Smooth muscle cell of the brain vasculature (primary cell): ENCODE results near the gene MGLL.
"Not testable (repeated sequence)": the region's sequence is repeated elsewhere in the genome, so short reads cannot be mapped to it uniquely, and the experiment has no call there.

ENCODE experiments used
- DNase-seq: peaks from one replicate; pipeline ENCODE4 v3.0.0-alpha.2; 2012; ENCODE audit warnings: low read depth, low spot score

The MGLL gene

DNA sequence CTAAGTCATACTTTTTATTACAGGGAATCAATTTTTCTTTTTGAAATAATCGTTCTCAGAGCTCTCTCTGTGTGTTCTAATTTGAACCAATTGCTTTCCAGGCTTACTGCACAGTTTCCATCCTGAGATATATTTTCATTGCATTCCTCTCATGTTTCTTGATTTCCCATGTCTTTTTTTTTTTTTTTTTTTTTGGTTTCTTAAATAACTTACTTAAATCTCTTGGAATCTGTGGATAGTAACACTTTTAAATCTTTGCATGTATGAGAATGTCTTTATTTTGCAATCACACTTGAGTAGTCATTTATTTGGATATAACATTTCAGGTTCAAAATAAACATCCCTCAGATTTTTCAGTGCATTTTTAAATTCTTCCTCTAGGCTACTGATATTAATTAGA is 164.1 kb downstream of the MGLL start:
- DNase-seq, result no peak

DNA sequence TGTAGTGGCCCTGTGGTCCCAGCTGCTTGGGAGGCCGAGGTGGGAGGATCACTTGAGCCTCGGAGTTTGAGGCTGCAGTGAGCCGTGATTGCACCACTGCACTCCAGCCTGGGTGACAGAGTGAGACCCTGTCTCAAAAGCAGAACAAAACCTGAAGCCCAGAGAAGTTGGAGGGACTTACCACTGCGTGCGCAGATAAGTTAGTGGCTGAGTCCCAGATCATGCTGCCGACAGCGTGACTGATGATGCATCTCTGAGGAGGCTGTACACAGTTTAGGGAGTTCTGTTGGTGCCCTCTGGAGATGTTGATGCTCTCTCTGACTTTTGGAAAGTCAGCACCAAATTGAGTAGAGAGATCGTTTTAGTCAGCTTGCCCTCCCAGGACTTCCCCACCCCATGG is 165.4 kb downstream of the MGLL start:
- DNase-seq, result no peak

DNA sequence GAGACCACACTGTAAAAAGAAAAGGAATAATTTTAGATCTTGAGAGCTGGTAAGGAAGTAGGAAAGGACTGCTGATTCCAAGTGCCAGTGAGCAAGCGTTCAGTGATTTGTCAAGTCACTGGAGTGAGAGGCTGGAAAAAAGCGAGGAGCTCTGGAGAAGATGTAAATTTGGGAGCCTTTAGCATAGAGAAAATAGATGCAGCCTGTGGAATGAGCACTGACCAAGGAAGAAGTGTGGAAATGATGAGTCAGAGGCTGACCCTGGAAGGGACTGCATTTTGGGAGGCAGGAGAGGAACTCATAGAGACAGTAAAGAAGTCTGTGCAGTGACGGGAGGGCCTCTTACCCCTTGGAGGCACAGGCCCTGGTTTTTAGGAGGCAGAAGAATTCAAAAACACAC is 166.7 kb downstream of the MGLL start:
- DNase-seq, result no peak

DNA sequence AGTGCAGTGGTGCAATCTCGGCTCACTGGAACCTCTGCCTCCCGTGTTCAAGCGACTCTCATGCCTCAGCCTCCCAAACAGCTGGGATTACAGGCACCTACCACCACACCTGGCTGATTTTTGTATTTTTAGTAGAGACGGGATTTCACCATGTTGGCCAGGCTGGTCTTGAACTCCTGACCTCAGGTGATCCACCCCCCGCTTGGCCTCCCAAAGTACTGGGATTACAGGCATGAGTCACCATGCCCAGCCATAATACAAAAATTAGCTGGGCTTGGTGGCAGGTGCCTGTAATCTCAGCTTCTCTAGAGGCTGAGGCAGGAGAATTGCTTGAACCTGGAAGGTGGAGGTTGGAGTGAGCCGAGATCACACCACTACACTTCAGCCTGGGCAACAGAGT is 167.3 kb downstream of the MGLL start:
- DNase-seq, result not testable (repeated sequence)

DNA sequence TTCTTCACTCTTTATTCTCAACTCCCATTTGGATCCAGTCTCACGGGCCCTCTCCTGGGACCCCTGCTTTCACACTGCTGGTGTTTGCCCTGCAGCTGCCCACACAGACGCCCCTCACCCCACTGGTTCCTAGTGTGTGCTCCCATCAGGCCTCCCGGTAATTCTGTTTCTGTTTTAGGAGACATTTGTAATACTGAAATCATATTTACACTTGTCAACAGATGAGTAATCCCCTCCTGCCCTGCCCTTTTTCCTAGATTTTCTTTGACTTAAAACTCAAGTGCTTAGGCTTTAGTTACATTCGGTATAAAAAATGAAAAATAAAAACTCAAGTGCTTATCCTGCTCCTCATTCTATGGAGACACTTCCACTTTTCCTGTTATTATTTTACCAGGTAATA is 167.9 kb downstream of the MGLL start:
- no peak for DNase-seq

DNA sequence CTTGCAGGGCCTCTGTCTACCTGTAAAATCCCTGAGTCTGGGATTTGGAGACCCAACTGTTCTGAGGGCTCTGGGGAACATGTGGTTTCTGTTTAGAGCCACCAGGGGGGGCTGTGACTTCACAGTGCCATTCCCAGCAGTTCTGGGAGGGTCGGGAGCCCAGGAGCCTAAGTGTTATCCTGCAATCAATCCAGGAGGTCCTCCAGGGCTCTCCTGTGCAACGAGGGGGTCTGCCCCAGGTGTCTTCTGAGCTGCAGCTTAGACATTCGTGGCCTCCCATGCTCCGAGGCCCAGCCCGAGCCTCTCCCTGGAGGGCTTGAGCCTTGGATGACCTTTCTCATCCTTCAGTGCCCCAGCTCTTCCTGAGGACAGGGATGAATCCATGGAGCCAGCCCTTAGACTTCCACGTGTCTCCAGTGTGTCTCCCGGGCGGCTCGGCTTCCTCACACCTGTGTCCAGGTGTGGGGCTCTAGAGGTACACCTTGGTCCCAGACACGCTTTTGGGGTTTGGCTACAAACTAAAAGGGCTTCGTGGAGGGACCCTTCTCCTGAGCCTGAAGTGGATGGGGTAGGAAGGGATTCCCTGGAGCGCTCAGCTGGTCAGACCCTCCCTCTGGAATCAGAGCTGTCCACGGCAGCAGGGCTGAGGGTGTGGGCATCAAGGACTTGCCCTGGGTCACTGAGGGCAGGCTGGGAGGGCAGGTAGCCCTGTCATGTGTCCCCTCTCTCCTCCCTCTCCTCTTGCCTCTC is 169.9 kb downstream of the MGLL start:
- DNase-seq, result peak; percentile 33

DNA sequence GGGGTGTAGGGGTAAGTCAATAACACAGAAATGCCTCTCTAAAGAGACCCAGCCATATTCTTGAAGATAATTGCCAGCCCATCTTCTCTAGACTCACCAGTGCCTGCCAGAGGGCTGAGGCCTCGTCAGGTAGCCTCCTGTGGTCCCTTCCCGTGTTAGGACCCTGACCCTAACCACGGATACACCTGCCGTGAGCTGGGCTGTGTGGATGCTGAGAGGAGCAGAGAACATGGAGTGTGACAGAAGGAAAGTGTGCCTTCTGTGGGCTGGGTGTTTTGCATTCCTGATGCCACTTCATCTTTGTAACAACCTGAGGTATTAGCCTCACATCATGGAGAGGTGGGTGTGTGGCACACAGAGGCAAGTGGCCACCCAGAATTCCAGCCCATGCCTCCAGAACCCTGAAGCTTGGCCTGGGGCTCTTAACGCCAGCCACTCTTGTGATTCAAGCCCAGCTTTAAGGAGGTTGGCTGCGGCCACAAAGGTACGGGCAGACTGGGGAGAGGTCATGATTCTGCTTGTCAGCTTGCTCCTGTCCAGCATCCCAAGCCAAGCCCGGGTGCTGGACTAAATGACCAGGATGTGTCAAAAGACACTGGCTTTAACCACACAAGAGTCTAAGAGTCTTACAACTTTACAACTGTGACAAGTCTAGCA is 170.7 kb downstream of the MGLL start:
- no peak for DNase-seq

DNA sequence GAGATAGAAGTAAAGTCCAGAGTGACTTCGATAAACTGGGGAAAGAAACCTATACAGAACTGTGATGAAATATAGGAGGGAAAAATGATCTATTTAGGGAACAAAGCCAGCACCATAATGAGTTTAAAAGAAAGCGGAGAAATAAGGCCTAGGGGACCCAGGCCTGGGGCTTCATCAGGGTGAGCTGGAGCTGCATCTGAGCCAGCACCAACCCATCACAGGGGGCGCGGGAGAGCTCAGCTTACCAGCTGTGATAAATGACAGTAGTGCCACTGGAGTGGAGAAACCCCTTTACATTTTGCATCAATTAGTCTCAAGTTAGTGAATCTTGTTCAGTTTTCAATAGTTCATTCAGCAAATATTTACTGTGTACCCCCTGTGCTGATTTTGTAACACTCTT is 172.1 kb downstream of the MGLL start:
- DNase-seq, result no peak

DNA sequence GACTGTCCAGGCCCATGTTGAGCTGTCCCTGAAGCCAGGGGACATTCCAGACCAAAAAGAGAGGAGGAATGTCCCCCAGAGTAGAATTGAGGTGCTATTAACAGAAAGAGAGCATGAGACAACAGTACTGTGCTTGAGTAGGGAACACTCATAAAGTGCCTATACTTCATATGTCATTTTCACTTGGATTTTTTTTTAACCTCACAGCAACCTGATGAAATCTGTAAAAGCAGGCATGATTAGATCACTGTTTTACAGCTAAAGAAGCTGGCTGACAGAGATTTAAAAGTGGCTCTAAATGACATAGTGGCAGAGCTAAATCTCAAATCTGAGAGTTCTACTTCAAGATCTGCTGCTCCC is 174.5 kb downstream of the MGLL start:
- no peak for DNase-seq

DNA sequence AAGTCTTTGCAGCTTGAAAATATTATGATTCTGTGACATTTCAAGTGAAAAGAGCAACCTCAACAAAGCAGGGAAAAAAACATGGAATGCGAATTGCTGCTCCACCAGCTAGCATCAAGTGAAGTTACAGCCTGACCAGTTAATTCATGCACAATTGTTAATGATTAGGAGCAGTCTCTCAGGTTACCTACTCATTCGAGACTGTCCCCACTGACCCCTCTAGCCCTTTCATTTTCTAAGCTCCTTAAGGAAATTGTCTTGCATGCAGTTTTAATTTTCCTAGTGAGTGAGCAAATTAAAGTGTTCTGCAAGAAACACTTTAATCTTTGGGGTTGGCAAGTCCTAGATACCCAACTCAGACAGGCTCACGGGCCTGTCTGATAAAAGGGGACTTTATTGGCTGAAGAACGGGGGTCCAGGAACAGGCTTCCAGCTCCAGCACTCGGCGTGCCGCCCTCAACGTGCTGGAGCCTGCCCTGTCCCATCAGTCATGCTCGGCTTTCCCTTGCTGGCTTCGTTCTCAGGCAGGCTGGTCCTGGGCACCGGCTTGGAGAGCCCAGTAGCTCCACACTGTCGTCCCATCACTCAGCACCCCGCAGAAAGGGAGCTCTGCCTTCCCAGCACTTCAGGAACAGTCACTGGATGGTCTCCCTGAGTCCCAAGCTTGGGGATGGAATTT is 175.0 kb downstream of the MGLL start:
- no peak for DNase-seq

DNA sequence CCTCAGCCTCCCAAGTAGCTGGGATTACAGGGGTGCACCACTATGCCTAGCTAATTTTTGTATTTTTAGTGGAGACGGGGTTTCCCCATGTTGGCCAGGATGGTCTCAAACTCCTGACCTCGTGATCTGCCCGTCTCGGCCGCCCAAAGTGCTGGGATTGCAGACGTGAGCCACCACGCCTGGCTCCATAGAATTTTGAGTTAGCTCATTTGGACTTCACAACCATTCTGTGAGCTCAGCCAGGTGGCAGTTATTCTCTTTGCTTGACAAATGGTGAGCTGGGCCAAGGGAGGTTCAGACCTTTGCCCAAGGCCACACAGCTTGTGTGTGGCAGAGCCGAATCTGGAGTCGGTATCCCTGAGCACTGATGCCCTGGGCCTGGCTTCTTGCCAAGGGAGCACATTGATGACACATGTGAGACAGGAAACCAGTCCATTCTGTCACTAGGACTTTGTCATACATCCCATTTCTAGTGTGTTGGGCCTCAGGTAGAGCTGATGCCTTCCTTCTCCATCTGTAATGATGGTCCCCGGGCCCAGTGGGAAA is 175.7 kb downstream of the MGLL start:
- no peak for DNase-seq

DNA sequence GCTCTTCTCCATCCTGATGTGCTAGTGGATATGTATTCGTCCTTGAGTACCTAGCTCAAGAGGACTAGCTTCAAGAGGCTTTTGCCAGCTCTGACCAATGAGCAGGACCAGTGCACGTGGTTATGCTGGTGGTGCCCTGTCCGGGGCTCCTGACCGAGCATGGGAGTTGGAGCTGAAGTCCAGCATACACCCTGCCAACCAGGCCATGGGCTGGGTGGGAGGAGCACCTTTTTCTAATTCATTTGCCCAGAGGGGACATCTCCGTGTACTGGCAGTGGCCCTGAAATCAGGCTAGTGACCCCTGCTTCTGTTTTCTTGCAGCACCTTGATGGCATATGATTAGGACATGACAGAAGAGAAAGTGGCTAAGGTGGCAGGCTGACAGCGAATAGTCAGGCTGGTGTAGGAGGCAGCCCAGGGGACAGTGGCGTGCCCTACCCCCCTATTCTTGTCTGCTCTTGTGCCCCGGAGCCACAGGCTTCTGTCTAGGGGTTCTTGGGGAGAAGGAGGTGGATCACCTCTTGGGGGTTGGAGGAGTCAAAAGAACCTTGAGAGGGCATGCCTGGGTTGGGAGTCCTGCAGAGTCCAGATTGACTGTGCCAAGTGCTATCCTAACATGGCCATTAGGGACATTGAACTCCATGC is 176.8 kb downstream of the MGLL start:
- no peak for DNase-seq

DNA sequence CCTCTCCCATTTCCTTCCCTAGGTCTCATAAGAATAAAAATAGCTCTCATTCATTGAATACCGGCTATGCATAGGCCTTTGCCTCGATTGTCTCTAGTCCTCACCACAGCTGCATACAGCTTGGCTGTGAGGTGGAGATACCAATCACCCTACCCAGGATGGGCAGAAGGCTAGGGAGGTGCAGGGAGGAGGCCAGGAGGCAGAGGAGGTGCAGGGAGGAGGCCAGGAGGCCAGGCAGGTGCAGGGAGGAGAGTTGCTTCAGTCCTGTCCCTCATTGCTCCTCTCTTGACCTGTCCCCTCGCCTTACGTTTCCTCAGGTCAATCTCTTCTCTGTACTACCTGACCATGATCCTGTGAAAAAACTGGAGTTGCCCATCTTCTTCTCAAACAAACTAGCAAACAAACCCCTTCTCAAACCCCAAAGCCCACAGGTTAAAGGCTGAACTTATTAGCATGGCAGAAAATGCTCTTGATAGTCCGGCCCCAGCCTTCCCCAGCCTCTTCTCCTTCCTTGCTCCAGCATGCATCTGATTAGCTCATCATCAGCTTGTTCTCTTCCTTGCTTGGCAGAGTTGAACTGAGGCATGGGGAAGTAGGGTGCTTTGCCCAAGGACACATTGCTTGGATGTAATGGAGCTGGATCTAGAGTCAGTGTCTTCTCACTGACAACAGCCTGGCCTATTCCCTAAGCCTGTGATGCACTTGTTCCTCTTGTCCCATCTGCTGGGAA is 177.5 kb downstream of the MGLL start:
- DNase-seq, result no peak

DNA sequence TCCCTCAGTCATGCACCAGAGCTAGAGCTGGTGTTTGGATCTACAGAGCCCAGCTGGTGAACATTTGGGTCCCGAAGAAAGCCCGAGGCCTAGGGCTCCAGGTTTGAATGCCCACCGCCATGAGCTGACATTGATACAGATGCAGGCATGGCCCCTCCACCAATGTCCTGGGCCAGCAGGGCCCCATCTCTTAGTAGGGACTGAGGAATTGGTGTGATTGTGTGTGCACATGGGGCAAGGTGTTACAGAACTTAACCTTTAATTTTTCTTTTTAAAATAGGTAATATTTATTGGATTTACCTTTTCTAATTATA is 182.3 kb downstream of the MGLL start:
- DNase-seq, result no peak

DNA sequence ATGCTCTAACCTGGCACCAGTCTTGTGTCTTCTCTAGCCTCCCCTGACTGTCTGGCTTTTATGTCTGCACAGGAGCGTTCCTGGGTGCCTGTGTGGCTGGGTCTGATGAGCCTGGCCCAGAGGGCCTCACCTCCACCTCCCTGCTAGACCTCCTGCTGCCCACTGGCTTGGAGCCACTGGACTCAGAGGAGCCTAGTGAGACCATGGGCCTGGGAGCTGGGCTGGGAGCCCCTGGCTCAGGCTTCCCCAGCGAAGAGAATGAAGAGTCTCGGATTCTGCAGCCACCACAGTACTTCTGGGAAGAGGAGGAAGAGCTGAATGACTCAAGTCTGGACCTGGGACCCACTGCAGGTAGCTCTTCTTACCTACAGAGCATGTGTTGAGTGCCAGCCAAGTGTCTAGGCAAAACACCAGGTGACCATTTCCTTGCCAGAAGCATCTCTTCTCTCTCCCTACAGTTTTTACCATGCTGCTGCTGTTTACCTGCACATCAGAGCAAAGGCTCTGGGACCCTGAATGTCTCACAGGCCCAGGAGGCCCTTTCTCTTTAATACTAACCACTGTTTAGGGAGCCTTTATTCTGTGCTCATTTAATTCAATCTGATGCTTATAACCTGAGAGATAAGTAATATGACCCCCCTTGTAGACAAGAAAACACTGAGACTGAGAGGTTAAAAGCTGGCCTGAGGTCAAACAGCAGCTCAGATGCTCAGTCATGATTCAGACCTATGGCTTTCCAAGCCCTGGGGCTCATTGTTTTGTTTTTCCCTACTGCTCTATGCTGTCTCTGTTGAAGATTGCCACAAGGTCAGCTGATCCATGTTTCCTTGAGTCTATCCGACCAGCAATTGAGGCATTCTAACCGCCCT is 182.9 kb downstream of the MGLL start:
- no peak for DNase-seq
